ENCODE data around the gene CGB2.

DNA sequence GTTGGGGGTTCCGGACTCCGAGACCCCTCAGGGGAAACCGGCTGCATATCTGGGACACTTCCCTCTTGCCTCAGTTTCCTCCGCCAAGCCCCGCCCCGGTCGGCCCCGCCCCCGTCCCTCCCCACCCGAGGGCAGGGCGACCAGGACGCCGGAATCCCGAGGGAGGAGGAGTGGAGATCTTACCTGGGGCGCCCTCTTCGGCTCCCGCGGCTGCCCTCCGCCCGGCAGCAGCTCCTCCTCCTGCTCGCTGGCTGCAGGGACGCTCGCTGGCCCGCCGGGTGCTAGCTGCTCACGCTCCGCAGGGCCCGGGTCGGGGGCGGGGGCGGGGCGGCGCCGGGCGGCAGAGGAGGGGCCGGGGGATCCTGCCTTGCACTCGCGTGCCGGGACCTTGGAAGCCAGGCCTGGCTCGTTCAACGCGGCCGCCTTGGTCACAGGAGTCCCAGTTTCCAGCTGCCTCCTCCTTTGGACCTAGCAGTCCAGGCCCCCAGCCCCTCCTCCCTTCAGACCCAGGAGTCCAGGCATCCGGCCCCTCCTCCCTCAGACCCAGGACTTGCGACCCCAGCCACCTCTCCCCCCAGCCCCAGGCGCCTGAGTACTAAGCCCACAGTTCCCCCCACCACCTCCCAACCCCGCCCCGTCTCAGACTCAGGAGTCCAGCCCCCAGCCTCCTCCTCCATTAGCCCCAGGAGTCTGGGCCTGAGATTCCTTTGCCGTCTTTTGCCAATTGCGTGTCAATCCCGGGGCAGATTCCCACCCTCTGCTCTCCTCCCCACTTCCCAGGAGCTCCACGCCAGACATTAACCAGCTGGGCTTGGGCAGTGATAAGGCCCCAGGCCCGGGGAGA is 33.3 kb downstream of the CGB2 start, which contains the start of gene NTF4:
- TF ChIP-seq NFIC (IDR thresholded peaks at IDR 0.05) (no peak), EP300 (IDR thresholded peaks at IDR 0.05; ENCODE audit: borderline replicate concordance) (no peak), CEBPB (IDR thresholded peaks at IDR 0.05) (no peak), TCF12 (IDR thresholded peaks at IDR 0.05; ENCODE audit: low read depth) (no peak), TEAD4 (IDR thresholded peaks at IDR 0.05) (no peak), TAF1 (IDR thresholded peaks at IDR 0.05; ENCODE audit: low read depth) (no peak), CREB1 (IDR thresholded peaks at IDR 0.05; ENCODE audit: low read depth) (no peak), RAD21 (IDR thresholded peaks at IDR 0.05; ENCODE audit: low read depth) (no peak)
- TF ChIP-seq, protein P1, sequence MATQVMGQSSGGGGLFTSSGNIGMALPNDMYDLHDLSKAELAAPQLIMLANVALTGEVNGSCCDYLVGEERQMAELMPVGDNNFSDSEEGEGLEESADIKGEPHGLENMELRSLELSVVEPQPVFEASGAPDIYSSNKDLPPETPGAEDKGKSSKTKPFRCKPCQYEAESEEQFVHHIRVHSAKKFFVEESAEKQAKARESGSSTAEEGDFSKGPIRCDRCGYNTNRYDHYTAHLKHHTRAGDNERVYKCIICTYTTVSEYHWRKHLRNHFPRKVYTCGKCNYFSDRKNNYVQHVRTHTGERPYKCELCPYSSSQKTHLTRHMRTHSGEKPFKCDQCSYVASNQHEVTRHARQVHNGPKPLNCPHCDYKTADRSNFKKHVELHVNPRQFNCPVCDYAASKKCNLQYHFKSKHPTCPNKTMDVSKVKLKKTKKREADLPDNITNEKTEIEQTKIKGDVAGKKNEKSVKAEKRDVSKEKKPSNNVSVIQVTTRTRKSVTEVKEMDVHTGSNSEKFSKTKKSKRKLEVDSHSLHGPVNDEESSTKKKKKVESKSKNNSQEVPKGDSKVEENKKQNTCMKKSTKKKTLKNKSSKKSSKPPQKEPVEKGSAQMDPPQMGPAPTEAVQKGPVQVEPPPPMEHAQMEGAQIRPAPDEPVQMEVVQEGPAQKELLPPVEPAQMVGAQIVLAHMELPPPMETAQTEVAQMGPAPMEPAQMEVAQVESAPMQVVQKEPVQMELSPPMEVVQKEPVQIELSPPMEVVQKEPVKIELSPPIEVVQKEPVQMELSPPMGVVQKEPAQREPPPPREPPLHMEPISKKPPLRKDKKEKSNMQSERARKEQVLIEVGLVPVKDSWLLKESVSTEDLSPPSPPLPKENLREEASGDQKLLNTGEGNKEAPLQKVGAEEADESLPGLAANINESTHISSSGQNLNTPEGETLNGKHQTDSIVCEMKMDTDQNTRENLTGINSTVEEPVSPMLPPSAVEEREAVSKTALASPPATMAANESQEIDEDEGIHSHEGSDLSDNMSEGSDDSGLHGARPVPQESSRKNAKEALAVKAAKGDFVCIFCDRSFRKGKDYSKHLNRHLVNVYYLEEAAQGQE (IDR thresholded peaks at IDR 0.05; ENCODE audit: low read depth), result no peak
- TF ChIP-seq, protein P2, sequence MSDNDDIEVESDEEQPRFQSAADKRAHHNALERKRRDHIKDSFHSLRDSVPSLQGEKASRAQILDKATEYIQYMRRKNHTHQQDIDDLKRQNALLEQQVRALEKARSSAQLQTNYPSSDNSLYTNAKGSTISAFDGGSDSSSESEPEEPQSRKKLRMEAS (IDR thresholded peaks at IDR 0.05), result 0 out of 2 replicates have a peak, but pooled peaks have one; percentile 17
